Activated naive CD8-positive, alpha-beta T cell treated with anti-CD3 and anti-CD28 coated beads, Interleukin-2, amount 50 U/mL, for 16 hours (primary cell): ENCODE data around the gene KLF12.

ENCODE experiments used
- DNase-seq: peaks from one replicate; pipeline ENCODE4 v3.0.0-alpha.2; 2020; ENCODE audit warnings: low read depth, low spot score

The KLF12 gene

DNA sequence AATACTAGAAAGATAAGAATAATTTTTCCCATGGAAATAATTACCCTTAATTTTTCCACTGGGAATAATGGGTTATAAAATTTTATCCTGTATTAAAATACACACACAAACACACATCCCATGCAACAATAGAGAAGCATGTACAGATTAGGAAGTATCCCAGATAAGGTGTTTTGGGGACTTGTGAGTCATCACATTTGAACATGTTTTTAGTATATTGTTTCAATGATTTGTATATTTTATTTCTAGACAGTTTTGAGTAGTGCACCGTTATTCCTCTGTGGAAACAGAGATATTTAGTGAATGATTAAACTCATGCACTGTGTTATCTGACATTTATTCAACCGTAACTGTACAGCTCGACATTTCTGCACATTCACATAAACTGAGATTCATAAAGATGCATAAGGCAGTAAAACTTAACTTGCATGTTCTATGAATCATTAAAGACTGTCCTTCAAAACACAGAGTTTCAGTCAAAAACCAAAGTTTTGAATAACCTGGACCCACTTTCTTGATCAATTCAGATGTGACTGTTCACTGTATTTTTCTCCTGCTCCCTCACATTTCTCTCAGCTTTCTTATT is 30.1 kb downstream of the KLF12 start:
- DNase-seq = no peak

DNA sequence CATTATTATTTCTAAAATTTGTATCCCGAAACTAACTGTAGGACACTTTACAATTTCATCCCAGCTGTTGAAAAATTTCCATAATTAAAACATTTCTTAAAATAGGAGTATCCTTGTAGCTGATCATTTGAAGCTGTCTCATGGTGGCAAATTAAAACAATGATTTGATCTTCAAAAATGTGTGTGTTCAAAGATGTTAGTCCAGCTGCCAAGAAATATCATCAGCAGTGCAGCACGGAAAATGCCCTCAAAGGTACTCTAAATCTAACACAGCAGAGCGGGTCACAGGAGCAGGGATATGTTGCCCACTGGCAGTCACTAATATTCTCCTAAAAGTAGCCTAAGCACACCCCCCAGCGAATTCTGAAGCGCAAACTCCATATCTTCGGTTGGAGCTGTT is 31.0 kb downstream of the KLF12 start:
- DNase-seq = no peak

DNA sequence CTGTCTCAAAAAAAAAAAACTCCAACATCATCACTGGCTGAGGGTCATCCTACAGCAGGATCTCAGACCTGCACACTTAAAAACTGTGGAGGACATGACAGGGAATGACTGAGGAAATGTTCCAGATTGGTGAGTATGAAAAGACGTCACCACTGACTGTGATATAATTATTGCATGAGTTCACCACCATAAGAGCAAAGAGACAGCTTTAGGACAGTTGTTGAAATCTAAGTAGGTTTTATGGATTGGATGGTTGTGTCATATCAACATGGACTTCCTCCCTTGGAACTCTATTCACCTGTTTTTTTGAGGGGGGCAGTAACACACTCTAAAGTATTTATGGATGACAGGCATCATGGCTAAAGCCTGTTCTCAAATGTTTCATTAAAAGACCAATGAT is 31.5 kb downstream of the KLF12 start:
- no peak for DNase-seq

DNA sequence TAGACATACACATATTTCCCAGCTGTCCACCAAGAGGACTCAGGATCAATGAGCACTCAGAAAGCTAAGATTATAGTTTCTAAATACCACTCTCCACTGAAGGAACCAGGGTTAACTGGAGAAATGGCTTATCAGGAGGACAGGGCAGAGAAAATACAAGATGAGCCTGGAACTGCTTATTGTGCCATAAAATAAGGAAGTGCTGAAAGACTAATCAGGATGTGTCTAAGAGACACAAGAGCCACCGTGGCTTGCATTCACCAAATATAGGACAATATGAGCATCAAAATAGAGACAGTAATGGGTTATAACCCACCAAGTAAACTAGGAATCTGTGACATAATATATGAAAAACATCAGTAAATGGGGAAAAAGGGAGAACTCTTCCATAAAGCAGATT is 32.8 kb downstream of the KLF12 start:
- no peak for DNase-seq

DNA sequence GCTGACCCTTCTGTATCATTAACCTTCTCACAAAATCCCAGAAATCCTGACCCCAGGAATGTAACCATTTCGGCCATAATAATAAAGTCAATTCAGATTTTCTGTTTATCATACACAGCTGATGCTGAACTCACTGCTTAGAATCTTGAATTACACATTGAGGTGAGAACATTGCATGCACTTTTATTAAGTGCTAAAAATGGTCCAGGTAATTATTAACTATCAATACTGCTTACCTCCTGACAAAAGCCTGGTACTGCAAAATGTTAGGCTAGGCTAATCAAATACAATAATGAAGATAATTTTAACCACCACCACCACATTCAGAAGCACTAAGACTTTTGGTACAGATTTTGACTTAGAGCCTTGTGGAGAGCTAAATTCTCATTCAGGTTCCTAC is 36.1 kb downstream of the KLF12 start:
- no peak for DNase-seq

DNA sequence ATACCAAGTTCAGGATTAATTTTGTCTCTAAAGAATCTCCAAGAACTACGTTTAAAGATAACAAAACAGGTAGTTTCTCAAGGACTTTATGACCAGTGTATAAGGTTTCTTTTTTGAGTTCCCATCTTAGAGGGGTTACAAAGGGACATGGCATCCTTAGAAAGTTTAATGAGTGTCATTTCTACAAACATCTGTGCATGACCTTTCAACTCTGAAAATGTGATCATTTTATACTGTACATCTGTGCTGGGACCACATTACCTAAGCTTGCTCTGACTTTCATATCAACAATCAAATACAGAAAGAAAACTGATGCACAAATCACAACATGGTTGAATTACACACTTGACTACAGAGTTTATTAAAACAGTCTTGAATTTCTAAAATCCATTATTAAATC is 37.1 kb downstream of the KLF12 start:
- no peak for DNase-seq

DNA sequence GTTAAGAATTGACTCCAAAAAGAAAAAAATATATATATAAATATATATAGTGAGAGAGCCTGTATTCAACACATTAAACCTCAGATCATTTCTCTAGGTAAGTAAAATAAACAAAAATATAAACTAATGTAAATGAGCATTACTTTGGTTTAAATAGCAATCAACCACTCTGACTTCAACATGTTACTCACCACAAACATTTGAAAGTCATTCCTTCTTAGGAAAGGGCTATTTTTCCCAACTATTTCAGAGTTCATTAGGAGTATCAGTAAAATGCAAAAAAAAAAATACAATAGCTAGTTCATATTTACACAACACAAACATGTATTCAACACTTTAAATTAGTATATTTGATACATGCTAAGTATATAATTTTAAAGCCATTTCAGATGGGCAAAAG is 40.5 kb downstream of the KLF12 start:
- DNase-seq = no peak

DNA sequence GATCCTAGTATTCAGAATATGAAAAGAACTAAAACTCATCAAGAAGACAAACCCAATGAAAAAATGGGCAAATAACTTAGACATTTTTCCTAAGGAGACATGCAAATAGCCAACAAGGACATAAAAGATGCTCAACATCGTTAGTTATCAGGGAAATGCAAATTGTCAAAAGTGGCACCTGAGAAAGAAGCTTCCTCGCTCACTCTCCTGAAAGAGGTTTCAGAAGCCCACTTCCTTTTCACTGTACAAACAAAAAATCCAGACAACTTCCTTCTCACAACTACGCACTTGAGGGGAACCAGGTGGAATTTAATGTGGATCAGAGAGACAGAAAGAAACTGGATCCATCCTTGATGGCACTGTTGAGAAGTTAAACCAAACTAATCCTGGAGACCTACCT is 41.5 kb downstream of the KLF12 start:
- DNase-seq = no peak

DNA sequence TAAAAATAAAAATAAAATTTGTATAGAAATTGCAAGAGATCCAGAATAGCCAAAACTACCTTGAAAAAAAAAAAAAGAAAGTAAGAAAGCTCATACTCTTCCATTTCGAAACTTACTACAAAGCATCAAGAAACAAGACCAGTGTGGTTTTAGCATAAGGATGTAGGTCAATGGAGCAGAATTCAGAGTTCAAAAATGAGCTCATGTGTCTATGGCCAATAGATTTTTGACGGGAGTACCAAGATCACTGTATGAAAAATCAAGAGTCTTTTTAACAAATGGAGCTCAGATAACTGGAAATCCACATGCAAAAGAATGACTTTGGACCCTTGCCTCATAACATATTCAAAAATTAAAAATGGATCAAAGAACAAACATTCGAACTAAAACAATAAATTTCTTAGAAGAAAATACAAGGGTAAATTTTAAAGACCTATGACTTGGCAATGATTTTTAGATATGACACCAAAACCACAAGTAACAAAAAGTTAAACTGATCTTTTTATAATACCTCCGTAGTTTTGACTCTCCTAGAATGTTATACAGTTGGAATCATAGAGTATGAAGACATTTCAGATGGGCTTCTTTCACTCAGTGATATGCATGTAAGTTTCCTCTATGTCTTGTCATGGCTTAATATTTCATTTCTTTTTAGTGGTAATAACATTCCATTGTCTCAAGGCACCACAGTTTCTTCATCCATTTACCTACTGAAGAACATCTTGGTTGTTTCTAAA is 43.2 kb downstream of the KLF12 start:
- DNase-seq = no peak

DNA sequence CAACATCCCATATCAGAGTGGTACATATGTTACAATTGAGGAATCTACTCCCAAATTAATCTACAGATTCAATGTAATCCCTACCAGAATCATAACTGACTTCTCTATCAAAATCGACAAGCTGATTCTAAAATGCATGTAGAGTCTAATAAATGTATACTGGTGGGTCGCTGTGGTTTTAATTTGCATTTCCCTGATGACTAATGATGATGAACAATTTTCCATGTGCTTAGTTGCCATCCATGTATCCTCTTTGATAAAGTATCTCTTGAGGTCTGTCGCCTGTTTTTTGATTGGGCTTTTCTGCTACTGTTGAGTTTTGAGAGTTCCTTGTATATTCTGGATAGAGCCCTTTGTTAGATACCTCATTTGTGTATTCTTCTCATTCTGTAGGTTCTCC is 43.8 kb downstream of the KLF12 start:
- no peak for DNase-seq

DNA sequence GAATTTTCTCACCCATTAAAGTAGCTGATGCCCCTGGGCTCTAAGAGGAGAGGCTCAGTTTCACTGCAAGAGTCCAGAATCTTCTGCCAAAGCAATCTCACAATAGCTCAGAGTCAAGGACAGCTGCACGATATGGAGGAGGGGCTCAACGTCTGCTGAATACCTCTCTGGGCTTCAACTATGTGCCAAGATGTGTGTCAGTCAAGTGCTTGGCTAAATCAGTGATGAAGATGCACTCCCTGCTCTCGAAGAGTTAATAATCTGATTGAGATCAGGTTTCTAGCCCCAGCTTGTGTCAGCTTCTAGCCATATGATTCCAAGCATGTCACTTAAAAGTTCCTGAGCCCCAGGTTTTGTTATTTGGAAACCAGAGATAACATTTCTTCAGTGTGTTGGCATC is 46.8 kb downstream of the KLF12 start:
- DNase-seq = no peak
